ENCODE measurements around the gene SEC24B. TPM values are rescaled to one million over a fixed set of nuclear protein-coding genes. Genes with fewer than 3 reads are reported as not detected.

The SEC24B gene
- total RNA-seq, 1 experiment from 2014 or later = 27.1 TPM

- no peak overlapping the region for H2BK12ac ChIP-seq (ENCODE audit: insufficient read length, low read depth, low read length)
- TF ChIP-seq CTCF (conservative IDR thresholded peaks at IDR 0.05) = peak; percentile 33; the same call in 2 of the 3 replicates
- Mint-ChIP-seq H3K36me3 (ENCODE audit: insufficient read depth in 1 of 3, low read depth in 3 of 3) (no peaks in the 10 kb centered on the region; a peak in 1 of 7 replicates), H3K27ac (no peak overlapping the region), H3K4me1 (no peaks in the 10 kb centered on the region), H3K4me3 (no peak overlapping the region), H3K9me3 (no peaks in the 10 kb centered on the region; a peak in 1 of 5 replicates), H3K27me3 (ENCODE audit: low read depth) (no peaks in the 10 kb centered on the region)
- H3K4ac ChIP-seq (ENCODE audit: low read depth, low read length) = no peak overlapping the region
- no peak overlapping the region for H3K56ac ChIP-seq (ENCODE audit: insufficient read length, low read depth, low read length)
- H2AK5ac ChIP-seq (ENCODE audit: insufficient read length, low read length) = no peak overlapping the region
- no peaks in the 10 kb centered on the region for H3K79me1 ChIP-seq (ENCODE audit: insufficient read depth, low read depth, low read length, poor library complexity, severe bottlenecking)
- no CpG with 5 or more reads among the region's 6 CpGs for WGBS (ENCODE audit: extremely low coverage, insufficient read length, low lambda C conversion rate)
- H3K79me2 ChIP-seq (ENCODE audit: insufficient read depth, low read length) = no peaks in the 10 kb centered on the region; the same call in 1 of the 2 replicates
- no peak overlapping the region for H2AFZ ChIP-seq (ENCODE audit: low read length)
- H2BK15ac ChIP-seq (ENCODE audit: low read depth, low read length) = no peak overlapping the region
- no peak overlapping the region for H4K91ac ChIP-seq (ENCODE audit: insufficient read length, low read depth, low read length)
- H3K14ac ChIP-seq (ENCODE audit: insufficient read depth, low read length) = no peak overlapping the region
- no peaks in the 10 kb centered on the region for H4K20me1 ChIP-seq (ENCODE audit: control insufficient read depth, insufficient read depth, insufficient read length)
- DNase-seq = no peak
- no peak overlapping the region for H4K5ac ChIP-seq (ENCODE audit: insufficient read length, low read depth, low read length)
- no peak overlapping the region for H3K4me2 ChIP-seq (ENCODE audit: insufficient read depth, insufficient read length, low read length)
- H4K8ac ChIP-seq (replicated peaks; ENCODE audit: insufficient read length, low read depth, low read length) = no peak overlapping the region
- no peaks in the 10 kb centered on the region for H3K4me1 ChIP-seq (ENCODE audit: insufficient read depth, low read length)
- H3K27ac ChIP-seq (ENCODE audit: insufficient read length, low read depth, low read length) = no peak overlapping the region
- no peaks in the 10 kb centered on the region for H3K9me3 ChIP-seq (ENCODE audit: control insufficient read depth, low read depth, low read length)
- H2BK5ac ChIP-seq (ENCODE audit: insufficient read length, low read length) = no peak overlapping the region
- no peak overlapping the region for H3K18ac ChIP-seq (ENCODE audit: insufficient read length, low read depth, low read length)
- no peaks in the 10 kb centered on the region for H3K23me2 ChIP-seq (ENCODE audit: insufficient read length, low read depth, low read length, poor library complexity, severe bottlenecking)
- no peaks in the 10 kb centered on the region for H3K27me3 ChIP-seq (ENCODE audit: insufficient read depth, low read length)
- no peak overlapping the region for H2BK120ac ChIP-seq (ENCODE audit: low read depth, low read length, poor library complexity, severe bottlenecking)
- H2BK20ac ChIP-seq (ENCODE audit: low read depth, low read length, poor library complexity, severe bottlenecking) = no peak overlapping the region
- no peak overlapping the region for H3K9ac ChIP-seq (ENCODE audit: extremely low read depth, insufficient read length, low read length)
- H3K23ac ChIP-seq (ENCODE audit: insufficient read length, low read depth, low read length) = no peak overlapping the region
- H3T11ph ChIP-seq (ENCODE audit: low read length) = no peak overlapping the region
These were observed 140.8 kb downstream of the SEC24B start for GRCh38 chr4:109574443-109574850.

Data from H9 (cell line).